VCaP (cell line): Measurements from ENCODE around the gene DNAJA2.

Source experiments
- H3K27ac ChIP-seq: fragments of 450-650 bp; 2 replicates; pipeline ENCODE4 v1.5.1; 2017
- TF ChIP-seq, protein P1 (sequence below): fragments of 450-650 bp; conservative IDR thresholded peaks from 2 replicates; pipeline ENCODE4 v1.5.1; 2017; ENCODE audit warnings: mild to moderate bottlenecking, moderate library complexity

The DNAJA2 gene

GRCh38 chr16:46986896-46987295 lies 13.4 kb upstream of the DNAJA2 start:
- TF ChIP-seq, protein P1, sequence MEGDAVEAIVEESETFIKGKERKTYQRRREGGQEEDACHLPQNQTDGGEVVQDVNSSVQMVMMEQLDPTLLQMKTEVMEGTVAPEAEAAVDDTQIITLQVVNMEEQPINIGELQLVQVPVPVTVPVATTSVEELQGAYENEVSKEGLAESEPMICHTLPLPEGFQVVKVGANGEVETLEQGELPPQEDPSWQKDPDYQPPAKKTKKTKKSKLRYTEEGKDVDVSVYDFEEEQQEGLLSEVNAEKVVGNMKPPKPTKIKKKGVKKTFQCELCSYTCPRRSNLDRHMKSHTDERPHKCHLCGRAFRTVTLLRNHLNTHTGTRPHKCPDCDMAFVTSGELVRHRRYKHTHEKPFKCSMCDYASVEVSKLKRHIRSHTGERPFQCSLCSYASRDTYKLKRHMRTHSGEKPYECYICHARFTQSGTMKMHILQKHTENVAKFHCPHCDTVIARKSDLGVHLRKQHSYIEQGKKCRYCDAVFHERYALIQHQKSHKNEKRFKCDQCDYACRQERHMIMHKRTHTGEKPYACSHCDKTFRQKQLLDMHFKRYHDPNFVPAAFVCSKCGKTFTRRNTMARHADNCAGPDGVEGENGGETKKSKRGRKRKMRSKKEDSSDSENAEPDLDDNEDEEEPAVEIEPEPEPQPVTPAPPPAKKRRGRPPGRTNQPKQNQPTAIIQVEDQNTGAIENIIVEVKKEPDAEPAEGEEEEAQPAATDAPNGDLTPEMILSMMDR, result no peak
- peak overlapping the region; percentile 56 for H3K27ac ChIP-seq

DNA sequence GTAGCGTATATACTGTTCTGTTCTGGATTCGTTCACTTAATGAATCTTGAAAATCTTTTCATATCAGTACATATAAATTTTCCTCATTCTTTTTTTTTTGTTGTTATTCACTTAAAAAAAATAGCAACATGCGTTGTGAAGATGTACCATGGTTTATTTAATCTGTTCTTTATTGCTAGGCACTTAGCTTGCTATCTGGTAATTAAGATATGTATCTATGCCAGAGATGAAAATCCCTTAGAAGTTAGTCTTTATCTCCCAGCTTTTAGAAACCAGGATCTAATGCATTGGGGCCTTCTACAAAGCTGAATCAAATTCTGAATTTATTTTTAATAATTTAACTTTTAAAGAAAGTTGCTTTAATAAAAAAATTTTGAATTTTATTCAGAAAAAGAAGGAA lies 13.0 kb upstream of the DNAJA2 start:
- H3K27ac ChIP-seq, result peak overlapping the region; percentile 56
- TF ChIP-seq, protein P1, result no peak

DNA sequence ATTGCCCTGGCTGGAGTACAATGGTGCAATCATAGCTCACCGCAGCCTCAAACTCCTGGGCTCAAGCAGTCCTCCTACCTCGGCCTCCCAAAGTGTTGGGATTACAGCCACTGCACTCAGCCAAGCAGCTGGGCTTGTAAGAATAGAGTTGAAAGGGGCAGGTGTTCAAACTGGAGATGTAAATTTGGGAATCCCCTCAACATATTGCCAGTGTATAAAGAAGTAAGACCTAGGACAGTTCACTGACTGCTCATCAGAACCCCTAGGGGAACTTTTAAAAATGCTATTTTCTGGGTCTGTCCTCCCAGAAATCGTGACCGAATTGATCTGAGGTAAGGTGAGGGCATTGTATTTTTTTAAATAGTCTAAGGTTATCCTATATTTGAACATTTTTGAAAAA lies 8.9 kb upstream of the DNAJA2 start:
- TF ChIP-seq, protein P1, result no peak
- H3K27ac ChIP-seq, result no peak overlapping the region

DNA sequence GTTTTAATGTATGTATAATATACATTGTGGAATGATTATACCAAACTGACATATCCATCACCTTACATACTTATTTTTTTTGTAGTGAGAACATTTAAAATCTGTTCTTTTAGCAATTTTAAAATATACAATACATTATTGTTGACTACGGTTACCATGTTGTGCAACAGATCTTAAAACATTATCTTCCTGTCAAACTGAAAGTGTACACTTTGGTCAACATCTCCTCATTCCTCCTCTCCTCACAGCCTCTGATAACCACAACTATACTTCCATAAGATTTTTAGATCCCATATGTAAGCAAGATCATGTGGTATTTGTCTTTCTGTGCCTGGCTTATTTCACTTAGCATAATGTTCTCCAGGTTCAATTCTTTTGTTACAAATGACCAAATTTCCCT lies 7.5 kb upstream of the DNAJA2 start:
- TF ChIP-seq, protein P1, result no peak
- H3K27ac ChIP-seq, result no peak overlapping the region

- H3K27ac ChIP-seq, result peak overlapping the region; percentile 36
Measured at GRCh38 chr16:46976550-46976949, 3.1 kb upstream of the DNAJA2 start.

GRCh38 chr16:46975908-46976470 lies 2.5 kb upstream of the DNAJA2 start:
- peak overlapping the region; percentile 36 for H3K27ac ChIP-seq
- TF ChIP-seq, protein P1, result no peak

More at GRCh38 chr16:46976550-46976949, 3.1 kb upstream of the DNAJA2 start:
- TF ChIP-seq, protein P1, result no peak

- TF ChIP-seq, protein P1, result no peak
- no peak overlapping the region for H3K27ac ChIP-seq
Measured at GRCh38 chr16:46975165-46975564, 1.7 kb upstream of the DNAJA2 start.
